Left hindlimb (tissue), 1 donor: ENCODE results near the gene EXOG.

Experiments used
- DNase-seq: peaks from one replicate; pipeline ENCODE4 v3.0.0-alpha.2; 2018

Gene EXOG

GRCh38 chr3:38496131-38496910, at the start of gene EXOG:
TSS of gene EXOG (plus strand) at chr3:38496340. CDS start at chr3:38496368, 28 bp downstream.
- DNase-seq: peak; percentile 97

DNA sequence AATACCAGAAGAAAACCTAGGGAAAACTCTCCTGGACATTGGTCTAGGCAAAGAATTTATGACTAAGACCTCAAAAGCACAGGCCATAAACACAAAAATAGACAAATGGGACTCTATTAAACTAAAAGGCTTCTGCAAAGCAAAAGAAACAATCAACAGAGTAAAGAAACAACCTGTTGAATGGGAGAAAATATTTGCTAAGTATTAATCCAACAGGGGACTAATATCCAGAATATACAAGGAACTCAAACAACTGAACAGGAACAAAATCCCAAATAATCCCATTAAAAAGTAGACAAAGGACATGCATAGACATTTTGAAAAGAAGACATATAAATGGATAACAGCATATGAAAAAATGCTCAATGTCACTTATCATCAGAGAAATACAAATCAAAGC, 49.3 kb upstream of the EXOG start:
- DNase-seq: no peak

DNA sequence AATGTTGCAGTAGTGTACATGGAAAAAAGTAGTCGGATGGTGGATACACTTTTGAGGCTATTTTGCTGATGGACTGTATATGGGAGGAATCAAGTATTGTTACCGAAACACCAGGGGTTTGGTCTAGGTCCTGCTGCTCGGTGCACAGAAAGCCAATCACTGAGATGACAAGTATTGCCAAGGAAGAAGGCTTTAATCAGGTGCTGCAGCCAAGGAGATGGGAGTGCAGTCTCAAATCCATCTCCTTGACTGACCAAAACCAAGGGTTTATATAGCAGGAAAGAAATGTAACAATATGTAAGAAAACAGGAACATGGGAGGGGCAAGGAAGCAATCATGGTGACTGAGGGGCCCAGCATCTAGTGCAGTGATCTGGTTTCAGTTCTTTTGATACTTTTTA, 45.3 kb upstream of the EXOG start:
- no peak for DNase-seq

GRCh38 chr3:38453075-38453912, 42.8 kb upstream of the EXOG start, which contains the start of gene ACVR2B:
TSS of gene ACVR2B (plus strand) at chr3:38453890. CDS start at chr3:38454323, 433 bp downstream.
- DNase-seq: peak; percentile 91

DNA sequence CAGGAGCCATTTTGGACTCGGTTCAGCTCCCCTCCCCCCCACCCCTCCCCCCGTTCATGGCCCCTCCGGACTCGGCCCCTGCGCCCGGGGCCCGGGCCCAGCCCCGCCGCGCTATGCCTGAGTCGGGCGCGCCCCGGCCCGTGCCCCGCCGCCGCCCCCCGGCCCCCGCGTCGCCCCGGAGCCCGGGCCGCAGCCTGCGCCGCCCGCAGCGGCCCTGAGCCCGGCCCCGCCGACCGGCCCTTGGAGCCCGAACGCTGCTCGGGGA, 42.3 kb upstream of the EXOG start:
- DNase-seq: no peak

DNA sequence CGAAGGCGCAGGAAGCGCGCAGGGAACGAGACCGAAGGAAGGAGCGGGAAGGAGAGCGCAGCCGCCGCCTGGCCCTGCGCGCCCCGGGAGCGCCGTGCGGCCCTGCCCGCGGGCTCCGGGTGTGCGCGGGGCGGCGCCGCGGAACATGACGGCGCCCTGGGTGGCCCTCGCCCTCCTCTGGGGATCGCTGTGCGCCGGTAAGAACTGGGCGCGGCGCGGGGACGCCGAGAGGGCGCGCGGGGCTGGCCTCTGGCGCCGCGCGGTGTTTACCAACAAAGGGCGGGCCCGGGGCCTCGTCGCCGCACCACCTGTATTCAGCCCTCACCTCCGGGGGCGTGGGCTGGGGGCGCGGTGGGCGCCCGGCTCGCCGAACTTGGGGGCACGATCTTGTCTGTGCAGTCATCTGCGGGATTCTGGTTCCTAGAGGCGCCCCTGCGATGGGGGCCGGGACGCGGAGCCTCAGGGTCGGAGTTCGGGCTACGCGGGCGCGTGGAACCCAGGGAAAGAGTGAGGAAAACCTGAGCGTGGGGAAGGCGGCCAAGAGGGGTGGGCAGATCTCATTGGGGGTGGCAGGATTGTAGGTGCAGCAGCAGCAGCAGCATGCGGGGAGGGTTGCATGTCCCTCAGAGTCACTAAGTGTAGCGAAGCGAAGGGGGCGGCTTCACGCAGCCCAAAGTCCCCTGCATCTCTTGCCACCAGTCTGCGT, 41.8 kb upstream of the EXOG start:
- DNase-seq: peak; percentile 54

DNA sequence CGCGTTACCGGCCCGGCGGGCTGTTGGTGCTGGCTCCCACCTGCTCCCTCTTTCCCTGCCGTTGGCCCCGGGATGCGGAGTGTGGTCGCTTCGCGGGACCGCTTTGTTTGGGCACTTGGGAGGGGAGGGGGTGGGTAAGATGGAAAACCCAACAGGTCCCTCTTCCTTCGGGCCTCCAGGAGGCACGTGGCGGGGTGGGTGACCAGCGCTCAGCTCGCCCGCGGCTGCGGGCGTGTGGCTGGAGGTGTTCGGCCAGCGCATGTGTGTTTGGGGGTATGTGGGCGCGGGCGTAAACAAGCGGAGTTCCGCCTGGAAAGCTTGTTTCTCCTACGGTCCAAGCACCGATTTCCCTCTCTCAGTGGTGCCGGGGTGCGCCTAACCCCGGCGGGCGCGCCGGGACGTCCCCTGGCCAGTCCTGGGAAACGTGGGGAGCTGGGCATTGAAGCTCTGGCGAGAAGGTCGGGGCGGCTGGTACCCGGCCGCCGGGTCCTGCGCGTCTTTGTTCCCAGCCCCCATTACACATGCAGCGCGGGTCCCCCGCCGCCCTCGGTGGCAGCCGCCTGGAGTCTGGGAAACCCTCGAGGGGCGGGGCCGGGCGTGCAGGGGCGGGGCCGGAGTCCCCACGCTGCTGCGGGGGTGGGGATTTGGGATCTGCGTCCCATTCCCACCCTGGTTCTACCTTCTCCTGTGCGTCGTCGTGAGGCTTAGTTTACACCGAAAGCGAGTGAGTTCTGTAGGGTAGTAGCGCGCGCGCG, 41.1 kb upstream of the EXOG start:
- DNase-seq: peak; percentile 80

- DNase-seq: no peak
These were observed 40.3 kb upstream of the EXOG start for GRCh38 chr3:38455639-38456430.

DNA sequence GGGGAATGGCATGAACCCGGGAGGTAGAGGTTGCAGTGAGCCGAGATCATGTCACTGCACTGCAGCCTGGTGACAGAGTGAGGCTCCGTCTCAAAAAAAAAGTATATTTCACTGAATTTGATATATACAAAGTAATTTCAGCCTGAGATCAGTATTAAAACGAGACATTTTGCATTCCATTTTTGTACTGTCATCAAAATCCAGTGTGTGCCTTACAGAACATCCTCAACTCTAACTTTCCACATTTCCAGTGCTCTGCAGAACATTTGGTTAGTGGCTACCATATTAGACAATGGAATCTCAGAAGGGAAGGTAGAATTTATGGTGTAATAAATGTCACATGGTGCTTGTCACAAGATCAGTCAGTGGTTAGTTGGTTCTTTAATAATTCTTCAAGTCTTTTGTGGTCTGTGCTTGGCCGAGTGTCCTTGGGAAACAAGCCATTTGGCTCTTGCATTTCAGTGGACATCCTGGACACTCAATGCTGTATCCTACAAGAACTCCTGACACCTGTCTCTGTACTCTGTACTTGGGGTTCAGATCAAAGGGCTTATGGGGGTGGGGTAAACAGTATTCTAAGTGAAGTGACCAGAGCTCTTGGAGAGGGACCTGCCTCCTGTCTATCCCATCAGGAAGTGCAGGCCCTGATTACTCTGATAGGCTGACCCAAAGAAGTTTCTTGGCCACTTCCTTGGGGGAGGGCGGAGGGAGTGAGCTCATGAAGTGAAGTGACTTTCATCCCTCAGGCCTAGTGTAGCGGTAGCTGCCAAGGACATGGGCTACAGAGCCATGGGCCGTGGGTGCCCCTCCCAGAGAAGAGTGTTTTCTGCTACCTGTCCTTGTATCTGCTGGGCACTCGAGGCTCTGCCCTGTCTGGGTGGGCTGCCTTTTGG, 38.8 kb upstream of the EXOG start:
- DNase-seq: no peak

DNA sequence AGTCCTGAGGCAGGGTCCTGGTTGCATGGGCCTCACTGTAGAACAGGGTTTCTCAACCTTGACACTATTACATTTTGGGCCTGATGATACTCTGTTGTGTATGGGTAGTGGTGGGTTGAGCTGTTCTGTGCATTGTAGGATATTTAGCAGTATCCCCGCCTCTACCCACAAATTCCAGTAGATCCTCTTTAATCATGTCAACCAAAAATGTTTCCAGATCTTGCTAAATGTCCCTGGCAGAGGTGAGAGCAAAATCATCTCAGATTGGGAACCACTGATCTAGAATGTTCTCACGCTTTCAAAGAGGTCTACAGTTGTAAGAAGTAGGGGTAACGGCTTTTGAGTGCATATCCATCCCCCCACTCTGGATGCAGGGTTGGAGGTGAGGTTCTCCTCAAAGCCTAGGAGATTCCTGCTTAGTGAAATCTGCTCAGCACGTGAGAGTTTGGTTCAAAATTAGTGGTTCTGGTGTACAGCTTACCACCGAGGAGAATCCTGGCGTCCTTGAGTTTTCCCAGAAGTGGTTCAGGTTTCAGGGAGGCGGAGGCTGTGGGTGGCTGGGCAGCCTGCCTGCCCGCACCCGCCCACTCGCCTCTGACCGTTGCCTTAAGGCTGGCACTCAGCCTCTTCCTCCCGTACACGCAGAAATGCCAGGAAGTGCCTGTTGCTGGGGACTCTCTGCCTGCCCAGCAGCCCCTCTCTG, 37.2 kb upstream of the EXOG start:
- peak; percentile 80 for DNase-seq

- DNase-seq: no peak
These were observed 36.6 kb upstream of the EXOG start for GRCh38 chr3:38459499-38460048.

- peak; percentile 70 for DNase-seq
These were observed 35.5 kb upstream of the EXOG start for GRCh38 chr3:38460377-38461270.

- DNase-seq: no peak
These were observed 30.5 kb upstream of the EXOG start for GRCh38 chr3:38465588-38466154.

GRCh38 chr3:38468765-38469164, 27.4 kb upstream of the EXOG start:
- DNase-seq: no peak

GRCh38 chr3:38469852-38470251, 26.3 kb upstream of the EXOG start:
- DNase-seq: no peak

DNA sequence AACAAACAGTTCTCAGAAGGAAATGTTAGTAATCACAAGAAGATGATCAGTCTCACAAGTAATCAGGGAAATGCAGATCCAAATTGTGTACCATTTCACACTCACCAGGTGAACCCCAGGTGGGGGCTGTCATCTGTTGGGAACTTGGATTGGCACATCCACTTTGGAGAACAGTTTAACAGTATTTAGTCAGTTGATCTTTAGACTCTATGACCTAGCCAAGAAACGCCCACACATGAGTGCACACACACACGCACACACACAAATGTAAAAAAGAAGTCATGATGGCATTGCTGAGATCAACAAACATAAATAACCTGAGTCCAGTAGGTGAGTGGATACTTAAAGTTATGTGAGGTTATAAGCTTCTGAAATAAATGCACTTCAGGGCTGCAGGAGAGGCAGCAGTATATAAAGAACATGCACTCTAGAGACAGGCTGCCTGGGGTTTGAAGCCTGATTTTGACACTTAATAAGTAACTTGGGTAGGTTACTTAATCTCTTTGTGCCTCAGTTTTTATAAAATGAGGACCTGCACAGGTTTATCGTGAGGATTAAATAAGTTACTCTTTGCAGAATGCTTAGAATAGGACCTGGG, 24.8 kb upstream of the EXOG start:
- DNase-seq: no peak

GRCh38 chr3:38472342-38472741, 23.8 kb upstream of the EXOG start:
- DNase-seq: no peak

DNA sequence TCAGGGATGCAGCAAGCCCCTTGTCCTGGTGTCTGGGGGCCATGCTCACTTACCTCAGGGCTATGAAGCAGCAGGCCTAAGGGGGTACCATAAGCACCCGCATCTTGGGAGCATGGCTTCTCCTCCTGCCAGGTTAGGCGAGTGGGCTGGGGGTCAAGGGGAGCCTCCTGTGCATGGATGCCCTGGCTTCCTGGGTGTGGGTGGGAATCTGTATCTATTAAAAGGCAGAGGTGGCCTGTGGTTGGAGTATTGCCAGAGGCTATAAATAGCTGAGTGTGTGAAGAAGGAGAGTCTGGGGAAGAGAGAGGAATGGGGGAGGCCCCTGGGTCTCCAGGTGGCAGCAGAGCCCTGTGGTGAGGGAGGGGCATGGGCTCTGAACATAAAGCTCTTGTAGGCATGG, 22.9 kb upstream of the EXOG start:
- no peak for DNase-seq
